Uterus (tissue), 2 donors: ENCODE measurements around the gene ARSI.

ENCODE experiments used
- POLR2A ChIP-seq, 2 donors: fragments of 450-650 bp; IDR thresholded peaks; one replicate each; pipeline ENCODE4 v1.6.1; 2016; ENCODE audit warnings: antibody characterized with exemption in 2 of 2, mild to moderate bottlenecking in 1 of 2, moderate library complexity in 1 of 2
- TF ChIP-seq, protein P1 (sequence below), 4 experiments: fragments of 200-600 bp in 2 of 4; fragments of 450-650 bp in 2 of 4; sonication (generic) in 2 of 4; IDR thresholded peaks; one replicate each; pipeline ENCODE4 v1.5.1; 2016 to 2019; ENCODE audit warnings: antibody characterized with exemption in 4 of 4, mild to moderate bottlenecking in 2 of 4, moderate library complexity in 1 of 4

DNA sequence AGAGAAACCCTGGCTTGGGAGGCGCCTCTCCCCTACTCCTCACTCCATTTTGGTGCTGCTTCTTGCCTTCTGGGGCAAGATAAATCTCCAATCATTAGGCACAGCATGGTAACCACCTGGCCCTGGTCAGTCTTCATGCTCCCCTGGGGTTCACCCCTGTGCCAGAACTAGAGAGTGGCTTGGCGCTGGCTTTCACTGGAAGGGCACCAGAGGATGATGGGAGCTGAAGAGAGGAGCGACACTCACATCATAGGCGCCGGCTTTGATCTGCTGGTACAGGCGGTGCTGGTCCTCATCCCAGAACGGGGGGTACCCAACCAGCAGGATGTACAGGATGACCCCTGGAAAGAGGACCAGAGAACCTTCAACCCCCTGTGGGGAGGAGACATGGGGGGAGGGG, 51.2 kb downstream of the ARSI start:
- TF ChIP-seq, protein P1, sequence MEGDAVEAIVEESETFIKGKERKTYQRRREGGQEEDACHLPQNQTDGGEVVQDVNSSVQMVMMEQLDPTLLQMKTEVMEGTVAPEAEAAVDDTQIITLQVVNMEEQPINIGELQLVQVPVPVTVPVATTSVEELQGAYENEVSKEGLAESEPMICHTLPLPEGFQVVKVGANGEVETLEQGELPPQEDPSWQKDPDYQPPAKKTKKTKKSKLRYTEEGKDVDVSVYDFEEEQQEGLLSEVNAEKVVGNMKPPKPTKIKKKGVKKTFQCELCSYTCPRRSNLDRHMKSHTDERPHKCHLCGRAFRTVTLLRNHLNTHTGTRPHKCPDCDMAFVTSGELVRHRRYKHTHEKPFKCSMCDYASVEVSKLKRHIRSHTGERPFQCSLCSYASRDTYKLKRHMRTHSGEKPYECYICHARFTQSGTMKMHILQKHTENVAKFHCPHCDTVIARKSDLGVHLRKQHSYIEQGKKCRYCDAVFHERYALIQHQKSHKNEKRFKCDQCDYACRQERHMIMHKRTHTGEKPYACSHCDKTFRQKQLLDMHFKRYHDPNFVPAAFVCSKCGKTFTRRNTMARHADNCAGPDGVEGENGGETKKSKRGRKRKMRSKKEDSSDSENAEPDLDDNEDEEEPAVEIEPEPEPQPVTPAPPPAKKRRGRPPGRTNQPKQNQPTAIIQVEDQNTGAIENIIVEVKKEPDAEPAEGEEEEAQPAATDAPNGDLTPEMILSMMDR (IDR thresholded peaks at IDR 0.05) = no peak
- no peak for TF ChIP-seq POLR2A (IDR thresholded peaks at IDR 0.05)
